AG20443 (cell line): ENCODE data around the gene TRPM4.
"Not testable (repeated sequence)": the region's sequence is repeated elsewhere in the genome, so short reads cannot be mapped to it uniquely, and the experiment has no call there.

ENCODE experiments used
- DNase-seq: peaks from one replicate; pipeline ENCODE4 v3.0.0; 2012; ENCODE audit warnings: low spot score, mixed read lengths

Gene TRPM4

GRCh38 chr19:49190781-49191180 lies 33.2 kb downstream of the TRPM4 start:
- no peak for DNase-seq

- no peak for DNase-seq
Observed at GRCh38 chr19:49193822-49194394, 36.3 kb downstream of the TRPM4 start.

DNA sequence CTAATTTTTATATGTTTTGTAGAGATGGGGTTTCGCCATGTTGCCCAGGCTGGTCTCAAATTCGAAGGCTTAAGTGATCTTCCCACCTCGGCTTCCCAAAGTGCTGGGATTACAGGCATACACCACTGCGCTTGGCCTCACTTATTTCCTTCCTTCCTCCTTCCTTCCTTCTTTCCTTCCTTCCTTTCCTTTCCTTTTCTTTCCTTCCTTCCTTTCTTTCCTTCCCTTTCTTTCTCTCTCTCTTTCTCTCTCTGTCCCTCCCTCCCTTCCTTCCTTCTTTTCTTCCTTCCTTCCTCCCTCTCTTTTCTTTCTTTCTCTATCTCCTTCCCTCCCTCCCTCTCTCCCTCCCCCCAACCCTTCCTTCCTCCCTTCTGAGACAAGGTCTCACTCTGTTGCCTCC lies 36.8 kb downstream of the TRPM4 start:
- DNase-seq = no peak

- DNase-seq = no peak
Observed at GRCh38 chr19:49196527-49197240, 39.1 kb downstream of the TRPM4 start.

DNA sequence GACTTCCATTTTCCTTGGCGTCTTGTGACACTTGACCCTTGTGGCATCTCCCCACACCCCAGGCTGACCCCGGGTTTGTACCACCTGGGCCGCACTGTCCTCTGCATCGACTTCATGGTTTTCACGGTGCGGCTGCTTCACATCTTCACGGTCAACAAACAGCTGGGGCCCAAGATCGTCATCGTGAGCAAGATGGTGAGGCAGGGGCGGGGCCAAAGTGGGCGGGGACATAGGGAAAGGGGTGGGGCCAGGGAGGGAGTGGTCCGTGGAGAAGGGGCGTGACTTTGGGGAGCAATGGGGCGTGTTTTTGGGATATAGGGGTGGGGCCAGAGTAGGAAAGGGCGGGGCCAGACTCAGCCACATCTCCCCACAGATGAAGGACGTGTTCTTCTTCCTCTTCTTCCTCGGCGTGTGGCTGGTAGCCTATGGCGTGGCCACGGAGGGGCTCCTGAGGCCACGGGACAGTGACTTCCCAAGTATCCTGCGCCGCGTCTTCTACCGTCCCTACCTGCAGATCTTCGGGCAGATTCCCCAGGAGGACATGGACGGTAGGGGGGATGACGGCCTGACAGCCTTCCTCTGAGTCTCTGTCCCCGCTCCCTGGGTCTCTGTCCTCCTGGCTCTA lies 42.8 kb downstream of the TRPM4 start:
- peak; percentile 52 for DNase-seq

DNA sequence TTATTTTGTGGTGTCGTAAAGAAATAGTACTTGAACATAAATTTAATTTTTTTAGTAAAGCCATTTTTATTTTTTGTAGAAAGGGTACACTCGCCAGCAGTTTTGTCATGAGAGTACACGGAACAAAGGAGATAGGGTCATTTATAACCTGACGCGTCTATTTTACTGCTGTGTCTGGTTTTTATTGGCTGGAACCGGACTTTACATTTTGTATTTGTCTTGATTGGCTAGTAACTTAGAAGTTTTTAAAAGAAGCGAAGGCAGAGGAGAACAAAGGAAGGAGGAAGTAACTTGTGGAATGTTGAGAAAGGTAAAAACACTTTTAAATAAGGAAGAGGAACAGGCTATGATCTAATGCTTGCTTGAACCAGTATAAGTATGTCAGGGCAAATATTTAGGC lies 43.5 kb downstream of the TRPM4 start:
- DNase-seq = no peak

DNA sequence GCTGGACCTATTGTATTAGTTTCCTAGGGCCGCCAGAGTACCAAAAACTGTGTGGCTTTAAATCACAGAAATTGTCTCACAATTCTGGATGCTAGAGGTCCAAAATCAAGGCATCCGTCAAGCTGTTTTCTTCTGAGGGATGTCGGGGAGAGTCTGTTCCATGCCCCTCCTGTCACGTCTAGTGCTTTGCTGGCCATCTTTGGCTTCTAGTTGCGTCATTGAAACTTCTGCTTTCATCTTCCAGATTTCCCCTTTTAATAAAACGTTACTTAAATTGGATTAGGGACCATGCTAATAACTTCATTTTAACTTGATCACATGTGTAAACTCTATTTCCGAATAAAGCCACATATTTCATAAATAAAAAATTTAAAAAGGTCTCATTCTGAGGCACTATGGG lies 47.5 kb downstream of the TRPM4 start:
- DNase-seq = no peak

DNA sequence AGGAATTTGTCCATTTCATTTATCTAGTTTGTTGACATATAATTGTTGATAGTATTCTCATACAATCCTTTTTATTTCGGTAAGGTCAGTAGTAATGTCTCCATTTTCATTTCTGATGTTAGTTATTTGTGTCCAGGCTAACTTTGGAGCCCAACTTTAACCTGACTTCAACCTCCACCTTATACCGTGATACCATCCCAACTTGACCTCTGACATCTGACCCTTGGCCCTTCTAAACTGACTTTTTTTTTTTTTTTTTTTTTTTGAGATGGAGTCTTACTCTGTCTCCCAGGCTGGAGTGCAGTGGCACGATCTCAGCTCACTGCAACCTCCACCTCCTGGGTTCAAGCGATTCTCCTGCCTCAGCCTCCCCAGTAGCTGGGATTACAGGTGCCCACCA lies 51.9 kb downstream of the TRPM4 start:
- not testable (repeated sequence) for DNase-seq

DNA sequence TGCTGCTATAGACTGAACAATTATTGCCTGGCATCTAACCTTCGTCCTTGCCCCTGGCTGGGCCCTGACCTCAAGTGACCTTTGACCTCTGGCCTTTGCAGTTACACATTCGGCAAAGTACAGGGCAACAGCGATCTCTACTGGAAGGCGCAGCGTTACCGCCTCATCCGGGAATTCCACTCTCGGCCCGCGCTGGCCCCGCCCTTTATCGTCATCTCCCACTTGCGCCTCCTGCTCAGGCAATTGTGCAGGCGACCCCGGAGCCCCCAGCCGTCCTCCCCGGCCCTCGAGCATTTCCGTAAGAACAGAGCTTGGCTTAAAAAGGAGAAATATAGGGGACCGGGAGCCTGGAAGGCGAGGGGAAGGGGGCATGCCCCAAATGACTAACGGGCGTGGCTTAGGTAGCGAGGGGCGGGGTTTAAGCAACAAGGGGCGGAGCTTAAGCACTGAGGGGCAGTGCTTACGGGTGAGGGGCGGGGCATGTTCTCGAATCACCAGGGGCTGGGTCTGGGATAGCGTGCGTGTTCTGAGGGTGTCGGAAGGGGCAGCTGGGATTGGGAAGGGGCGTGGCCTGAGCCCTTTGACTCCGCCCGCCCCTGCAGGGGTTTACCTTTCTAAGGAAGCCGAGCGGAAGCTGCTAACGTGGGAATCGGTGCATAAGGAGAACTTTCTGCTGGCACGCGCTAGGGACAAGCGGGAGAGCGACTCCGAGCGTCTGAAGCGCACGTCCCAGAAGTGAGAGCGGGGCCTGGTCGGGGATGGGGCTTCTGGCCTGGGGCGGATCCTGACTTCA lies 52.7 kb downstream of the TRPM4 start:
- DNase-seq = no peak

- DNase-seq = no peak
Observed at GRCh38 chr19:49210901-49211451, 53.4 kb downstream of the TRPM4 start.

DNA sequence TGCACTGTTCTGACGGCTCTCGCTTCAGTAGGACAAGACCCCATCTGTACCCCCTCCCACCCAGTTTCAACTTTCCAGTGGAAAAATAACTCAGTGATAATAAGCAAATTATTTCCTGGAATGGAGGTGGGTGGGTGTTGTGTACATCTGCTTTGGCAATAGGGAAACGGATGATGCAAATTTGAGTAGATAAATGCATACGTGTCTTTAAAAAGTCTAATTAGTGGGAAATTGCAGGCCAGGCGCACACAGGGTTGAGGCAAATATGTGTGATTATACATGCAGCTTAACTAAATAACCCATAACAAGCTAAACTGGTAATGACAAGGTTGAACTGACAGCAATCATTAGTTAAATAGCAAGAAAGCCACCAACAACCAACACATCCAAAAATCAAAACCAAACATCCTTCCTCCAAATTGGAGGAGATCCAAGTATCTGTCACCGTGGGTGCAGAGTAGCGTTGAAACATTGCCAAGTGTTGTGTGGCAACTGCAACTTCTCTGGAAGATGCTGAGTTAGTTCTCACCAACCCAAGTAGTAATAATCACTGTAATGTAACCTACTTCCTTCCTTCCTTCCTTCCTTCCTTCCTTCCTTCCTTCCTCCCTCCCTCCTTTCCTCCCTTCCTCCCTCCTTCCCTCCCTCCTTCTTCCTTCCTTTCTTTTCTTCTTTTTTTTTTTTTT lies 54.6 kb downstream of the TRPM4 start:
- no peak for DNase-seq

GRCh38 chr19:49213791-49214190 lies 56.2 kb downstream of the TRPM4 start:
- DNase-seq = no peak

DNA sequence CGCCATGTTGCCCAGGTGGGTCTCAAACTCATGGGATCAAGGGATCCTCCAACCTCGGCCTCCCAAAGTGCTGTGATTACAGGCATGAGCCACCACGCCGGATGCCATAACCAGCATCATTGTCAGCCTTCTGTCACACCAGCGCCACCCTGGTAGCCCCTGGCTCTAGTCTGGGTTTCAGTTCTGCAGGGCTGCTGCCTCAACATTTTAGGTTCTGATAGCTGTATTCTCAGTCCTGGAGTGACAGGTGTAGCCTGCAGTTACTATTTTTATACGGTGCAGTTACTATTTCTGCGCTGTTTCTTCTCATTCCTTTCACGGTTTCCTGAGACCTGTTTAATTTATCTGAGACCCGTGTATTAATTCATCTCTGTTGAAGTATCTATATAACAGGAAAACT lies 57.1 kb downstream of the TRPM4 start:
- no peak for DNase-seq

DNA sequence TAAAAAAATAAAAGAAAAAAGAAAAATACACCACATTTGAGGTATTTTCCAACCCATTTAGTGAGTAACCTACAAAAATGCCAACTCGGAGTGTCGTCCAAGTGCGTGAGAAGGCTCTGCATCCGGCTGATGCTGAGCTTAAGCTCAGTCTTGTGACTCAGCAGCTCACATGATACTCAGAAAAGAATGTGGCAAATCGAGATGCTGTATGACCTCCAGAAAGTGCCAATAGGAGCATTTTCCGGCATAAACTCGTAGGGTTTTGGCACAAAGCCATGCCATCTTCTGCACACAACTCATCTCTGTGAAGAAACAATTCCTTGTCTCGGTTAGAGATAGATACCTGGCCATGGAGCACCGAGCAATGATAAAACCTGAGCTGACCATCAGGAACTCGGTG lies 58.5 kb downstream of the TRPM4 start:
- no peak for DNase-seq

- no peak for DNase-seq
Observed at GRCh38 chr19:49217382-49217781, 59.8 kb downstream of the TRPM4 start.

DNA sequence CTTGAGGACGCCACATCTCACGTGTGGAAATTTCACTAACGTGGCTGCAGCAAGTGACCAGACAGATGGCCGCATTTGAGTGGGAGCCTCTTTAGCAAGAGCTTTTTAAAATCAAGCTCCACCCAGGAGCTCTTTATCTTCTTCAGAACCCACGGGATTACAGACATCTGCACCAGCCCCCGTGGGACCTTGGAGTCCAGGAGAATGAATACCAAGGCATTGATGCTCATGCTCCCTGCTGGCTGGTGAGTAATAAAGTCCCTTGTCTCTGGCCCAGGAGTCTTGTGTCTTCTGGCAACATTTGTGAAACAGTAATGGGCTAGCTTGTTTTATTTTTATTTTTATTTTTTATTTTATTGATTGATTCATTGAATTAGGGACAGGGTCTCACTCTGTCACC lies 64.4 kb downstream of the TRPM4 start:
- no peak for DNase-seq

DNA sequence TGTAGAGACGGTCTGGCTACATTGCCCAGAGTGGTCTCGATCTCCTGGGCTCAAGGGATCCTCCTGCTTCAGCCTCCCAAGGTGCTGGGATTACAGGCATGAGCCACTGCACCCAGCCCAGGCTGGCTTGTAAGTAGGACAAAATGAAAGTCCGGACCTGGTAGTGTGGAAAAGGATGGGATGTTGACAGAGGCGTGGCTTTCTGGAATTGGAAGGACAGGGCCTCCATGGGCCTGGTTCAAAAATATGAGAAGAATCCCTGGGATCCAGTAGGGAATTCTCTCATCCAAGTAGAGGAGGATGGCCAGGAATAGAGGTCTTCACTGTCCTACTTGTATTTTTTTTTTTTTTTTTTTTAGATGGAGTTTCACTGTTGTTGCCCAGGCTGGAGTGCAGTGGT lies 64.9 kb downstream of the TRPM4 start:
- no peak for DNase-seq

DNA sequence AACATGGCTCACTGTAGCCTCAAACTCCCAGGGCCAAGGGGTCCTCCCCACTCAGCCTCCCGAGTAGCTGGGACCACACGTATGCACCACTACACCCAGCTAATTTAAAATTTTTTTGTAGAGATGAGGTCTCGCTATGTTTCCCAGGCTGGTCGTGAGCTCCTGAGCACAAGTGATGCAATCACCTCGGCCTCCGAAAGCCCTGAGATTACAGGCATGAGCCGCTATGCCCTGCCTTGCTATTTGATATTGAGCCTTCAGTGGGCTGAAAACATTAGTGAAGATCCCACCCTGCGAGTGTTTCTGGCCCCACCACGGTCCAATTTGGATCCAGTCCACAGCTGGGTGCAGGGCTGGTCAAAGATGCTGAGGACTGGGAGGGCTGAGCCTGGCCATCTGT lies 65.9 kb downstream of the TRPM4 start:
- DNase-seq = no peak

- DNase-seq = not testable (repeated sequence)
Observed at GRCh38 chr19:49224441-49224840, 66.8 kb downstream of the TRPM4 start.

DNA sequence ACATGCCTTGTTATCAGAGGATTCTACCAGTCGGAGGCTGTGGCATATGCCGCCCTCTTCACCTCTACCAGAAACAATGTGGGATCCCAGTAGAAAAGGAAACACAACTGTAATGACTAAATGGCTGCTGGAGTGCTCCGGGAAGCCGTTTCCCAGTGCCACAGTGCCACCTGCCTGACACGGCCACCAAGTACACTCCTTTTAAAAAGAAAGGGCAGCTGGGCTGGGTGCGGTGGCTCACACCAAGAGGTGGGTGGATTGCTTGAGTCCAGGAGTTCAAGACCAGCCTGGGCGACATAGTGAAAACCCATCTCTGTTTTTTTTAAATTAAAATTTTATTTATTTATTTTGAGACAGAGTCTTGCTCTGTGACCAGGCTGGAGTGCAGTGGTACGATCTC lies 67.3 kb downstream of the TRPM4 start:
- peak; percentile 63 for DNase-seq

- DNase-seq = no peak
Observed at GRCh38 chr19:49229416-49229815, 71.8 kb downstream of the TRPM4 start.

DNA sequence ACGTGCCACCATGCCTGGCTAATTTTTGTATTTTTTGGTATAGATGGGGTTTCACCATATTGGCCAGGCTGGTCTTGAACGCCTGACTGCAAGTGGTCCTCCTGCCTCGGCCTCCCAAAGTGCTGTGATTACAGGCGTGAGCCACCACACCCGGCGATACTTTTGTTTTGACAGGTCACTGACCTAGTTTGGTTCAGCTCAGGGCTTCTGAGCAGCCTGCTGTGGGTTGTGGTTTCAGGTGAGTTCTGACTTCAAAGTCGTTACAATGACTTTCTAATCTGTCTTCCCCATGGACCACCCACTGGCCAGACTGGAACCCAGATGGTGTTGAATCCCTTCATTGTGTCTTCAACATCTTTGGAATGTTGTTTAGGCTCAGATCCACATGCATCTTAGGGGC lies 73.8 kb downstream of the TRPM4 start:
- DNase-seq = no peak
